HG02763 (cell line): Measurements from ENCODE around the gene HDAC4.

ENCODE experiments used
- ATAC-seq: cut with Tn5 transposase; IDR thresholded peaks from one replicate; pipeline ENCODE4 v1.9.1; 2021; ENCODE audit warnings: mild to moderate bottlenecking, moderate library complexity; ENCODE audit not compliant: unreplicated experiment

HDAC4 gene

DNA sequence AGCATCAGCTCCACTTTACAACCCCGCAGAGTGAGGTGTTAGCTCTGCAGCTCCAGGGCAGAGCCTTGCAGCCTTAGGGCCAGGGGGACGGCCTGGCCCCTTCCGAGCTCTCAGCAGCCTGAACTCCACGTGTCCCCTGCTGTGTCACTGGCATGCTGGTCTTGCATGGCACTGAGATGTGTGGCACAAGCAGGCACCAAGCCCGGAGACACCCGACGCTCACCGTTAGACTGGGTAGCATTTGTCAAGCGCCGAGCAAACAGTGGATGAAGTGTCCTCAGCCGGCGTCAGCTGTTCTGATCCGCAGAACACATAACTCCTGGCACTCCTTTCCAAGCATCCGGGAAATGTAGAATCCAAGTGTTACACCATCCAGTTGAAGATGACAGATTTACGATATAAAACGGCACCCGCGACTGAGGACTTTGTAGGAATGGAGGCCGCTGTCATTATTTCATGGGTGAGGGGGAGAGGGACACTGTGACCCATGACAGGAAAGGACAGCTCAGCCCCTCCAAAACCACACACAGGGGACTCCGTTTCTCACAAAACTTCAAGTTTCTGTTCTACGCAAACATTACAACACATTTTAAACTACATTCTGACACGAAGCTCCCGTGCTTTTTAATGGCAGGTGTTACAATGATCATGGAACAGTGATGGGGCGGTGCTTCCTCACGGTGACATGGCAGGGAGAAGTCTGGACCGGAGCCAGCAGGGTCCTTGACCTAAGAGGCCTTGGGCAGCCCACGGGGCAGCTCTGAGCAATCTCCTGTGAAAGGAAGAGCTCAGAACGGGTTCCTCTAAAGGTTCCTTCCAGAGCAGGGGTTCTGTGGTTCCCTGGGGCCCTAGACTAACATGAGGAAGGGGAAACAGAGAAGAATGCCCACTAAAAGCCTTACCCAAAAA lies 89.4 kb downstream of the HDAC4 start:
- ATAC-seq: no peak

DNA sequence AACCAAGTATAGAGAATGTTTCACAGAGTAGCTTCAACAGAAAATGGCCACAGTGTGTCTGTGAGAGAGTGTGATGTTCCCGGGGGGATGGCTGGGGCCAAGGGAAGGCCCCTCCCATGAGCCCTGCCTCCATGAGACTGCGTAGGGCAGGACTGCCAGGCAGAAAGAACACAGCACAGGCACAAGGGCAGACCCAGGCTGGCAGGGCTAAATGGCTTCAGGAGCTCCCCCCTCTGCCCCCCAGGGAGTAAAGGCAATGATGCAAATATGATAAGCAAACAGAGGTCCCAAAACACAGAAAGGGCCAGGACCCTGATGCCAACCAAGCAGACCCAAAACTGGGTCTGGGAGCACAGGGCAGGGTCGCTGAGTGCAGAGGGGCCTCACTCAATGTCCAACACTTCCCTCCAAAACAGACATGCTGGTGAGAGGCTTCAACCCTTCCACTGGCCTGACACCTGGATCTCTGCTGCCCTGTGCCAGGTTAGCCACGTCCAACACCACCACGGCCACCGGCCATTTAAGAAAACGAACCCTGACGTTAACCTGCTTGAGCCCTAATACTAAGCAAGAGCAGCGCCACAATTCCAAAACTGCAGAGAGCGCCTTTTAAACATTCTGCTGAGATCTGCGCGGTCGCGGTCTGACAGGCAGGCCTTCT lies 90.3 kb downstream of the HDAC4 start:
- no peak for ATAC-seq

DNA sequence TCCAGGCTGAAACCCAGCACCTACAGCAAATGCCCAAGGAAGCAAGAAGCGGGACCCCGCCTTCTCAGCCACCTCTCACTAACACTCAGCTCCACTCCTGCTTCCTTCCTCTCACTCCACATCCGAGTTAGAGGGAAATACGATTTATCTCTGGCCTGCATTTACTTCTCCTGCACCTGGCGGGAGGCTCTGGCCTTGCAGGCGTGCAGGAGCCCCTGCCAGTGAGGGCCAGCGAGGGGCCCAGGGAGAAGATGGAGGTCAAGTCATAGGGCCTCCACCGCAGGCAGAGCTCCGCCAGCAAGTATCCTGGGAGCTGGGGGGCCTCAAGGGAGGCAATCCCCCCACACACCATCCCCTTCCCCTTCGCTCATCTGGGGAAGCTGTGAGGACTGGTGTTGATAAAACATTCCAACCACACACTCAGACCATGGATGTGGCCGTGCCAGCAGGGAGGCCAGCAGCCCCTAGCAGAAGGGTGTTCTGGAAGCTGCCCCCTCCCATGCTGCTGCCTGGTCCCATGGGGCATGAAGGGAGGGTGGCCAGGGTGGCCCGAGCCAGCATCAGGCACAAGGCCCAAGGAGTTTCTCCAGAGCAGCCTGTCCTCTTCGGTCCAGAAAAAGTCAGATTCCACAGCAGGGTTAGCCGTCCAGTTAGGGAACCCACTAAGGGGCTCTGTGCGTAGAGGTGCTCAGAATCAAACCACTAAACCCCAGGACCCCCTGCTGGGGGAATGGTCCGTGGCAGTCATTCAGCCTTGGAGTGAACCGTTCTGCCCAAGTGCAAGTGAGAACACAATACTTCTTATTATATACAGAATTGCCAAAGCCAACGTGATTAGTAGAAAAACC lies 91.2 kb downstream of the HDAC4 start:
- no peak for ATAC-seq

DNA sequence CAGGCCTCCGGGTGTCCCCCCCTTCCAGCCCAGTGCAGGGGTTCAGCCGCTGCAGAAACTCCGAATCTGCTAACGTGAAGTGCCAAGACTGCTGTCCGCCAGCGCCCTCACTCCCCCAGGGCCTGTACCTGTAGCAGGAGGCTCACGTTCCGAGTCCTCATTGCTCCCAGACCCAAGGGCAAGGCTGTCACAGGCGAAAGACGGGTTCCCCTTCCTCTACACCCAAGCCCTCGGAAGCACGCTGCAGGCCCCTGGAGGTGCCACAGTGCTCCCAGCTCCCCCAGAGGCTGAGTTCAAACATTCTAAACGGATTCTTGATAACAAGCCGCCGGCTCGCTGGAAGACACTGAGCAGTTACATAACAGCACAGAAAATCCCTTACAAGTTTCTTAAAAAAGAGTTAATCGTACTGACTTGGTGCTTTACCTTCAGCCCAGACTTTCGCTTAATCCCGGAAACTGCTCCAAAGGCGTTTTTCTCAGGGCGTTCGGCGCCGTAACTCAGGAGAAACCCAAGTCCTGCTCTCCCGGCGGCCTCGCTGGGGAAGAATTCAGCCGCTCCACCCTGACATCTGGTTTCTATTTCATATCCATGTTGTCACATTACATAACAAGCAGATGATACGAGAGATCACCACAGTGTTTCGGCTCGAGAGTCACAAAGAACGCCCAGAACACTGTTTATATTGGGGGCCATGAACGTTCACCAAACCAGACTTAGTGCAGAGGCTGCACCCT lies 92.0 kb downstream of the HDAC4 start:
- no peak for ATAC-seq

DNA sequence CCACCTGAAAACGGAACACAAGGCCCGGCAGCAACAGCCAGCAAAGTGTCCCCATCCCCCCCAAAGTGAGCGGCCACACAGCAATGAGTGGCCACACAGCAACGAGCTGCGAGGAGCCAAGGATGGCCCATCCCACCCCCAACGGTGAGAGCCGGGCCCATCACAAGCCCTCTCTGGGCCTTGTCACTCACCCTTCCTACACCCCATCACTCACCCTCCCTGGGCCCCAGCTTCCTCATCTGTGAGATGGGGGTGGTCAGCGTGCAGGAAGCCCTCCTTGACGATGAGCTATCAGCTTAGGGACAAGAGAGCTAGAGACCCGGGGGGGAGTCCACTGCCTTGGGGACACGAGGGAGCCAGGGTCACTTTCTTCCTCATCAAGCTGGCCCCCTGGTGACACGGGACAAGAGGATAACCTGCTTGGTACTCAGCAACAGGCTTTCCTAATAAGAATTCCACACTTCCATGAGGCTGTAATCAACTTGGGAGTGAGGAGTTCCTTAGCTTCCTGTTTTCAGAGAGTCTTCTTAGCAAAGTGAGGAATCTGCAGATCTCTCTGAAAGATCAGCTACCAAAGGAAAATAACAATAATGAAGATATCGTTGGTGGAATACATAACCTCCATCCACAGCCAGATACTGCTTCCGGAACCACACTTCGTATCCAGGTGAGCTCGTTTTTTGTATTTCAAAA lies 92.8 kb downstream of the HDAC4 start:
- no peak for ATAC-seq

DNA sequence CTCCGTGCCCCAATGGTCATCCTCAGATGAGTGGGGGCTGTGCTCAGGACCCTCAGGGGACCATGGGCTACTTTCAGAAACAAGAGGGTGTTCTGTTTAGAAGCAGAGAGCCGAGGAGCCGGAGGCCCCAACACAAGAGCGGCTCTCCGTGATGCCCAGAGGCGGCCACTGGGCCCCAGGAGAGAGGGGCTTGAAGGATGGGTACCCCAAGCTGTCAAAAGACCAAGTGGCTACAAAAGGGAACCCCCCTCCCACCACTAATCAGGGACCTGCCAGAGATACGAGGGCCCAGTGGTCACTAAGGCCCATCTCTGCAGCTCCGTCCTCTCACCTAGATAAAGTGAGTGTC lies 93.6 kb downstream of the HDAC4 start:
- no peak for ATAC-seq

DNA sequence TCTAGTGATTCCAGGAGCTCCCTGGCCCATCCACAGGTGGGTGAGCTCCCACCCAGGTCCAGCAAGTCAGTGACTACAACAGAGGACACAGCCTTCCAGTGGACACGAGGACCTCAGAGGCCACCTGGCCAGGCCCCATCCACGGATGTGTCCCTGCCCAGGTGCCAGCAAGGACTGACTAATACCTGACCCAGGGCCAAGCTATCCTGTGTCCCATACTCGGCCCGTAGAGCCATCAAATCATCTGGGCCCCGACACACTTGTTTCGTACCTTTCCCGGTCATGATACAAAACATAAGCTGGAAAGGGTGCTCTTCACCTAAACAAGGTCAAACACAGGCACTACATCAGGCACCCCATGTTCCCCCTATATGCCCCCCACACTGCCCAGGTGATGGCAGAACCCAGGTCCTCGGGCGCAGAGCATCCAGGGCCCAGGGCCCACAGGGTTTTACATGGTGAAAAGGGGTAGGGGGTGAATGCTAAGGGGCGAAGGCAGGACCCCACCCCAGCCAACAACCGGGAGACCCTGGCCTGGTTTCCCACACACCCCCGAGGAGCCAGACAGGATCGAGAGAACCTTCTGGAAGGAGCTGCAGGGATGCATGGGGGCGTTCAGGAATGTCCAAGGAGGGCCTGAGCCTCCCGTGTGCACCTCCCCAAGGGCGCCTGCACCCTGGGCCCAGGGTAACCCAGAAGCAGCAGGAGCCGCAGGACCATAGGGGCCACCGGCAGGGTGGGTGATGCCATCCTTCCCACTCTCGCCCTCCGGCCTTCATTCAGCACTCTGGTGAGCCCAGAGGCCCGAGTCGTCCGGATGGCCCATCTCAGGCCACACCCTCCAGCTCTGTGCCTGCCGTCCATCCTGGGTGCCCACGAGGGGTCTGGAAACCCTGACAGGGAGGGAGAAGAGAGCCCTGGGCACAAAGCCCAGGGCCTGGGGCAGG lies 94.3 kb downstream of the HDAC4 start:
- no peak for ATAC-seq

DNA sequence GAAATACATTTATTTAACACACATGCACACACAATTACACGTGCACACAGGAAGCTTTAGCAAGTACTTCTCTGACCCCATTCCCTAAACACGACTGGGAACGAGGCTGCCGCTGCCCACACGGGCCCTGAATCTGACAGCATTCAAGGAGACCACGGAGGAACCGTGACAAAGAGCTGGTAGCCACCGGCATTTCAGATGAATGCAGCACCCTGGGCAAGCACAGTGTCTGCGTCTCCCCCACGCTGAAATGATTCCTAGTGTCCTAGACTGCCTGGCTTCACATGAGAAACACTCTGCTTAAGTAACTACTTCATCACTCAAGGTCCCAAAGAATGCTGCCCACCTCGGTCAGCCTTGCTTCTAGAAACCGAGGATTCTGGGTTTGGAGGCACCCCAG lies 95.0 kb downstream of the HDAC4 start:
- ATAC-seq: no peak

DNA sequence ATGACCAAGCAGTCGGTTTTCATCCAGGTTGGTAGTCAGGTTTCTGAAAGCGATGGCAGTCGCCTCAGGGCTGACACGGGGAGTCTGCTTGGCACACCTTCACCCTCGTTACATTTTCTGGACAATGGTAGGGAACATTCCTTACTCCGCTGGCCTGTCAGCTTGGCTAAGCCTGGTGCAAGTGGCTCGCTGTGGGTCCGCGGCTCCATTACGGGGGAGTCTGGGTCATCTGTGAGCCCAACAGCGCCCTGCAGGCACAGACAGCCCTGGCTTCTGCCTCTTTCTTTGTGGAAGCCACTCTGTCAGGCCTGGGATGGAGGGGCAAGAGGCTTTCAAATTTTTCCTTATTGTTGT lies 95.6 kb downstream of the HDAC4 start:
- no peak for ATAC-seq

DNA sequence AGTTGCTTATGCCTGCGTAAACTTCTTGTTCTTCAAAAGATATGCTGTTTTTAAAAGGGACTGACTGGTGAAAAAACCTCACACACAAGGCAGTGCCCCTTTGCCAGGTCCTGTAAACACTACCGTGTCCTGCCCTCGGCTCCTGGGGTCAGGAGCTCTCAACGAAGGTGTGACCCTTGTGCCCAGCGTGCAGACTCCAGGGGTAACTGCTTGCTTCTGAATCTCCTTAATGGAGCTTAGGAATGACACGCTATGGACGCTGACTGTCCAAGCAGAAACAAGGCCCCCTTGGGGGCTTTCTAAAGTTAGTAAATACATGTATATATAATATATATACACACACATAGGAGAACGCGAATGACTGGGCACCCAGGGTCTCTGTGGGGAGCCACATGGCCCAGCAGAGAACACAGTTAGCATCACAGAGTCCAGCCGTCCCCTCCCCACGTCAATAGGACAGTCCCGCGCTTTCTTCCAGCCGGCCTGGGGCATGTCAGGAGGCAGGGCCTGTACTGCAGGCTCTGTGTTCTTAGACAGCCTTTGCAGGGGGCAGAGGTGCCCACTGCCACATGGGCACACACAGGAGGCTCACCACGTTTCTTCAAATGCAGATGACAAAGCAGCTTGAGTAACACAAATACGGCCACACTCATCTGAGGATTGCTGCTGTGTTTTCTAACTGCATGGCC lies 96.1 kb downstream of the HDAC4 start:
- no peak for ATAC-seq

DNA sequence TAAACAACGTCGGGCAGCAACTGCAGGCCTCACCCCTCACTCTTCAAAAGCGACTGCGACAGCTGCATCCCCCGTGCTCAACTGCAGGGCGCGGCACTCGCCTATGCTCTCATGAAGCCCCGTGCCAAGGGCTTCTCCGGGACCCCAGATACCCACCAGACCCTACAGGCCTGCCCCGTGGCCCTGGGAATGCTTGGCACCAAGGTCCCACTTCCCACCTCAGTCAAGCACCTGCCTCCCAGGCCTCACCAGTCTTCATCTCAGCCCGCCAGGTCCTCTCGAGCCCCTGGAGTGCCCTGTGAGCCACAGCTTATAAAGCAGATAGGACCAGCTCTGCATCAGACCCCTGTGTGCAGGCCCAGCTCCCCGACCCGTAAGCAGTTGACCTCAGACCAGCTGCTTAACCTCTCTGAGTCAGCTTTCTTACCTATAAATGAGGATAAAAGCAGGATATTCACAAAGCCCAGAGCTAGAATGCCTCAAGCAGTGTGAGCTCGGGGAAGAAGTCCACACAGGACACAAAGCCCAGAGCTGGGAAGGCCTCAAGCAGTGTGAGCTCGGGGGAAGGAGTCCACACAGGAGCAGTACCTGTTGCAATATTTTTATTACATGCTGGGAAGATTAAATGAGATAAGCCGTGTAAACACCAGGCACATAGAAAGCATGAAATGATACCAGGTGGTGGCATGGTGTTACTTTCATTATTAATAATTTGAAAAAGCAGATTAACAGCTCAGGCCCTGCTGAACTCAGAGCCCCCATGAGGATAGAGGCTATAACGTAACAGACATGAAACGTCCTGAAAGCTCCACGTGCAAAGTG lies 96.9 kb downstream of the HDAC4 start:
- ATAC-seq: no peak

DNA sequence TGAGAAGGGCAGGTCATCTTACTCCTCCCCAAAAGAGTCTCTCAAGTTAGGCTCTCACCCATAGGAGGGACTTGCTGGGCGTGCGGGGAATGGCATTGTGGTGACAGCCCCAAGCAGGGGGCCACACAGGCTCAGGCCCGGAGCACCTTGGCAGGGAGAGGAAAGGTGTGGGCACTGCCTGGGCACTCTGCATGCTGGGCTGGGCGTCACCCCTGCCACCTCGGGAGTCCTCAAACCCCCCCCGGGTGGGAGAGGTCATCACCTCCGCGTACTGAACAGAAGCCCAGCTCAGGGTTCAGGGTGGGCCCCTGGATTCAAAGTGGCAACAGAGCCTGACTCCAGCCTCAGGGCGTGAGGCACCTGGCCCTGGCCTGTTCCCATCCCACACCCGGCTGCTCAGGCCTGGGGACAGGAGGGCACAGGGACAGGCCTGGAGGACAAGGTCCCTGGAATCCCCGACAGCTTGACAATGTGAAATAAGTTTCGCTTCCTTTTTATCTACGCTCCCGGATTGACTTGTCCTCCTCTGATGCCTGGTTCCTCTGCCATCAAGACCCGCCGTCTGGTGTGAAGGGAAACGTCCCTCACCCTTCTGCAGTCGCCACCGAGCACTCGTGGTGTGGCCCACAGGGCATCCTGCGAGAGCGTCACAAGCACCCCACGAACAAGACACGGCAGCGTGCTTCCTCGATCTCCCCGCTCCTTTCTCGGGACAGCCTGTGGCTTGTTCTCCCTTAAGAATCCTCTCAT lies 97.8 kb downstream of the HDAC4 start:
- ATAC-seq: no peak

DNA sequence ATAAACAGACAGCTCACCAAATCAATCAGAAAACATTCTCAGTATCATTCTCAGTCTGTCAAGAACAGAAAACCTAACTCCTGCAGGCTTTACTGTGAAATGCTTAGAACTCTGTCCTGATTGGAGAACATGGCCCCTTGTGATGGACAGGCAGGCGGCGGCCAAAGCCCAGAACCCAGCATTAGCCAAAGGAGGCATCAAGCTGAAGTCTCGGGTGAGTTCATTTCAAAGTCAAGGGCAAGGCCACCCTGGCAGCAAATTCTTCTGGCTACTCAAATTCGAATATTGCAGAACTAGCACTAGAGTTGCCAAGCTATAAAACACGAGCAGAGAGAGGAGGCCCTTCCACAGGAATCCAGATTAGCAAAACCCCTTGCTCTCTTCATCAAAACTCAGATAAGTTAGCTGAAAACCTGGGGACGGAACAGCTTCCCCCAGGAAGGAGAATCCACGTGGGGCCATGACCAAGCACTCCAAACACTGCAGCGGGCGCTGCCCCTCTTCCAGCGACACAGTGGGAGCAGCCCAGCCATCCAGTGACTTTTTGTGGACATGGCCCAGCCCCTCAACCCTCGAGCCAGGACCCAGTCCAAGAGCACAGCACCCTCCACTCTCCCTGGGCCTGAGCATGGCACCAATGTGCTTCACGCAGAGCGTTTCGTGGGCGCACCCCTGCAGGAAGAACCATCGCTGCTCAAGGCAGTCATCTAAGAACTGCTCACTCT lies 98.6 kb downstream of the HDAC4 start:
- no peak for ATAC-seq

DNA sequence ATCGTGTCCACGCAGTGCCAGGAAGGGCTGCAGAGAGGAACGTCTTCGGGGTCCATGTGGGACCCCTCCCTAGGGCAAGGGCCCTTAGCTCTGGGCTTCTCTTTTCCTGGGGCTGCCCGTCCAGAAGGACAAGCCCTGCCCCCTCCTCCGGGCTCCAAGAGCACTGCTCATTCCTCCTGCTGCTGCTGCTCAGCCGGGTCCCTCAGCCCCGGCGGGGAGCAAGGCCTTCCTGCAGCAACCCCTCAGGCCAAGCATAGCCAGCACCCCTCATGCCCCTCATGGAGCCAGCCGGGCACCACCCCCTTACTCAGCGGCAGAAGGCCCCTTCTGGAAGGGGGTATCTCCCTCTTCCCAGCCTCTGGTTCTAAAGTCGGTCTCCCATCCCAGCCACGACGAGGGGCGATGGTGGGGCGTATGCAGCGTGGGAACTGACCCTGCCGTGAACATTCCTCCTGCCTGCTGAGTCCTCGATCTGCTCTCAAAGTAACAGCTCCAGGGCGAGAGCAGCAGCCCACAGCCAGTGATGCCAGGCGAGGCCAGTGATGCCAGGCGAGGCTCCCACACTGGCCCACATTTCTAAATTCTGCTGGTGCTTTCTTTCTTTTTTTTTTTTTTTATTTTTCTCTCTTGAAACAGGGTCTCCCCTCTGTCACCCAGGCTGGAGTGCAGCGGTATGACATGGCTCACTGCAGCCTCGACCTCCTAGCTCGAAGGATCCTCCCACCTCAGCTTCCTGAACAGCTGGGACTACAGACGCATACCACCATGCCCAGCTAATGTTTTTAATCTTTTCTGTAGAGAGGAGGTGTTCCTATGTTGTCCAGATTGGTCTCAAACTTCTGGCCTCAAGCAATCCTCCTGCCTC lies 99.7 kb downstream of the HDAC4 start:
- no peak for ATAC-seq

DNA sequence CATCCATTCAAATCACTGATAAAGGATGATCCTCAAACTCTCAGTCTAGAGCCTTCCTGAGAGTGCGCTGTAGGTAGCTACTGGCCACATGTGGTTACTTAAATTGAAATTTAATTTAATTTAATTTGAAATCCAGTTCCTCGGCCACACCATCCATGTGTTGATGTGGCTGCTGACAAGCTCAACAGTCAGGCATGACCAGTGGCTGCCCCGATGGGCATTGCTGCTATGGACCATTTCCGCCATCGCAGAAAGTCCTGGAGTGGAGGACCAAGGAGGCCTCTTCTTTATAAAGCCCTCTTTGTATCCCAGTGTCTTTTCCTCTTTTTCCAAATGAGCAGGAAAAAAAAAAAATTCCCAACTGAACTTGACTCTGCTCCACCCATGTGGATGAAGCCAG lies 100.6 kb downstream of the HDAC4 start:
- ATAC-seq: no peak
